Activated CD4-positive, alpha-beta T cell treated with anti-CD3 and anti-CD28 coated beads, Interleukin-2, amount 50 U/mL, for 48 hours (primary cell): ENCODE measurements around the gene SLC24A4.
A peak's percentile ranks its signal among the peaks of the same experiment; 100 is the strongest.
"Not testable (repeated sequence)": the region's sequence is repeated elsewhere in the genome, so short reads cannot be mapped to it uniquely, and the experiment has no call there.

Source experiments
- DNase-seq, 2 experiments: peaks; one replicate each; pipeline ENCODE4 v3.0.0-alpha.2; 2020

Gene SLC24A4

DNA sequence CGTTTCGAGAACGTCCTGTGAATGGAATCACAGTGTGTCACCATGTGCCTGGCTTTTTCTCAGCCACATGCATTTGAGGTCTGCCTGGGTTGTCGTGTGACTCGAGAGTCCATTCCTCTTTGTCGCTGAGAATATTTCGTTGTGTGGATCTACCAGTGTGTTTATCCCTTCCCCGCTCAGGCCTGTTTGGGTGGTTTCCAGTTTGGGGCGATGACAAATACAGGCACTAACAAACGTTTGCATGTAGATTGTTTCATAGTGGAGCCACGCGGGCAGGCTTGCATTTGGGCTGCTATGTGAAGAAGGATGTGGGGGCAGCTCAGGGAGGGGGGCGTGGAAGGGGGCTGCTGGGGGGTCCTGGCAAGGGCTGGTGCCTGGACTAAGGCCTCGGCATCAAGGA is 204.8 kb downstream of the SLC24A4 start:
- DNase-seq, result no peak

DNA sequence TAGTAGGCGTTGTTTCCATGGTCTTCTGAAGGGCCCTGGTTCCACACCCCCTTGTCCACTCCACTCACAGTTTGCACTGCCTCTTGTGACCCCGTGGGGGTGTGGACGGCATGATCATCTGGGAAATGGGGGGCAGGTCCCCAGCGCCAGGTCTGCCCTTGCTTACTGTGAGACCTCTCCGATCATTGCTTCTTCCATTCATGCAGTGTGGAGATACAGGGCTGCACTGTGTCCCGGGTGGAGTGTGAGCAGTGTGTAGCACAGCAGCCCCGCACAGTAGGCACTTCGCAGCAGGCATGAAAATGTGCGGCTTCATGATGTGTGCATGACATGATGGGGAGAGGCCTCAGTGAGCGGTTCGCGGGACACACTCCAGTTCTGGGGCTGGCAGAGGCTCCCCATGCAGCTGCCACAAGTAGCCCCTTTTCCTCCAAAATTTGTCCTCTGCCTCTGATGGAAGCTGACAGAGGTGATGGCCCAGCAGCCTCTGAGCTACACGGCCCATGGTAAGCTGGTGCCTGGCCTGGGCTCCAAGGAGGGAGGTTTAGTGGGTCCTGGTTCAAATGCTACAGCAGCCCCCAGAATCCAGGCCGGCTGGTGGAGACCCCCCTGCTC is 205.6 kb downstream of the SLC24A4 start:
- DNase-seq, result no peak

DNA sequence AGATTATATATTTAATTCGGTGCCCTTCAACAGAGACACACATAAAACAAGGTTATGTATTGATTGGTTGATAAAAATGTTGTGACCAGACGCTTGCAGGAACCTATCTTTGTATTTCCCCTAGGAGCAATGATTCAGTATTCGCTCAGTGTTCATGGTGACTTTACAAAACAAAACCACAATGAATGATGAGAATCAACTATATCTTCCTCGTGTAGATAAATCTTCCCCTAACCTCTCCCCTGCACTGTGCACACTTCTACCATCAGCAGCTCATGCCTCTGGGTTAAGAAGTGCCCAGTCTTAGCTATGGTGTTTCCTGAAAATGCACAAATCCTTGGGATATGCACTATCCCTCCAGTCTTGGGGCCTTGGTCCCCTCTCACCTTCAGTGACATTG is 206.9 kb downstream of the SLC24A4 start:
- DNase-seq, result no peak

DNA sequence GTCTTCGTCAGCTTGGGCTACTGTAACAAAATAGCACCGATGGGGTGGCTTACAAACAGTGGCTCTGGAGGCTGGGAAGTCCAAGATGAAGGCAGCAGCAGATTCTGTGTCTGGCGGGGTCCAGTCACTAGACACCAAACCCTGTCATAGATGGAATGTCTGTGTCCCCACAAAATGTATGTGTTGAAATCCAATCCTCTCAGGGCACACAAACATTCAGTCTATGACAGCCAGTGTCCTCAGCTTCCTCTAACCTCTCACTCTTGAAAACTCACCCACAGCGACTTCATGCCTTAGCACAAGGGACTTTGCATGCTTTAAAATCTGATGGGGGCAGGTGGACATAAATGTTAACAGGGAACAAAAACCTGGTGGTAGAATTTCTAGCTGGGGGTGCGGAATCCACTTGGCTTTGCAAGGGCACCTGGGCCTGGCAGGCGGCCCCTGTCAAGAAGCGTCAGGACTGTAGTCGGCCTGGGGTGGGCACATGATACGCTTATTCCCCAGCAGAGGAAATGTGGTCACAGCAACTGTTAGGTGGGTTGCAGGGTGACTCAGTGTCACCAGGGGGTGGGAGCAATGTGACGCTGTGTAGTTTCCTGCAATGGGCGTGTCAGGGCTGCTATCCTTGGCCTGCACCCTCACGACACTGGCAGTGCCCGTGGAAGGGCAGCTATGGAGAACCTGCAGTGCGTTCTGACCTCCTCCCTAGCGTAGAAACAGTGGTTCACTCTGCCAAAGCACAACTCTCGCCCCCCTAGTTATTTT is 208.3 kb downstream of the SLC24A4 start:
- DNase-seq, result peak in 1 of 2 experiments; percentile 32

DNA sequence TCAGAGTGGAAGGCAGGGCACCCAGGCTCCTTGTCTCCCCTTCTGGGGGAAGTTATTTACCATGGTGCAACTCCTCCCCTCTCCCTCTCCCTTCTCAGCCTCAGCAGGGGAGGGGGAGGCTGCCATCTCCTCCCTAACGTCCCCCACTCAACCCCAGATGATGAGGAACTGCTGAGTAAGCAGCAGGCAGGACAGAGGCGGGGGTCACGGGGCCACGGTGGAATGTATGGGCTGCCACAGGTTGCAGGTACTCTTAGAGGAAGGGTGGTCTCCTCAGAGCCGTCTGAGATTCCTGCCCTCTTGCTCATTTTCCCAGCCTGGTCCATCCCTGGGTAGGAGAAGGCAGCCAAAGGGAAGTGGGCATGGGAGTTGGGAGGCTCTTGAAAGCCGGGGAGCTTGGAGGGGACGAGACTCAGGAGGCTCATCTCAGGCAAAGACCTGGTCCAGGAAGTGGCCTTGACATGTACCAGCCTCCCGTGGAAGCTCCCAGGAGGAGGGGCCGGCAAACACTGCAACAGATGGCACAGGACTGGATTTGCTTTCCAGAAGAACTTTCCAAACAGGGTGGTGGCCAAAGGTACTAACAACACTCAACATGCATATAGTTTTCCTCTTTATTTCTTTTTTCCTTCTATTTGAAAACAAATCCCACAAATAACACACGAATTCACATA is 209.7 kb downstream of the SLC24A4 start:
- no peak for DNase-seq

DNA sequence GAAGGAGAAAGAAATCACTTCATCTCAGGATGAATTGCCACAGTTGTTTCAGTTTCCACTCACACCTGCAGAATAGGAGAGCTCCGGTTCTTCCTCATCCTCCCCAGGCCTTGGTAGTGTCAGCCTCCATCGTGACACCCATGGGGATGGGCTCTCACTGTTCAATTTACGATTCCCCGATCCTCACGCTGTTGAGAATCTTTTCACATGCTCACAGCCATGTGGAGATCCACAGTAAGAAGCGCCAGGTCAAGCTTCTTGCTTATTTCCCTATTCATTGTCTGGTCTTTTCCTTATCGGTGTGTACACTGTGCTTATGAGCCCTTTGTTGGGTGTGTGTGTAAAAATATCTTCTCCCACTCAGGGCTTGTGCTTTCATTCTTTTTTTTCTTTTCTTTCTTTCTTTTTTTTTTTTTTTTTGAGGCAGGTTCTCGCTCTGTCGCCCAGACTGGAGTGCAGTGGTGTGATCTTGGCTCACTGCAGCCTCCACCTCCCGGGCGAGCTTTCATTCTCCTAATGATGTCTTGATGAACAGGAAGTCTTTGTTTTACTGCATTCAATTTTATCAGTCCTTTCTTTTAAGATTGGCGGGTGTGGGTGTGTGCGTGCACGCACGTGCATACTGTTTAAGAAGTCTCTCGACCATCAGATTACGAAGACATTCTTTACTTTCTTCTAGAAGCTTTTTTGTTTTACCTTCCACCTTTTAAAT is 212.1 kb downstream of the SLC24A4 start:
- no peak for DNase-seq

DNA sequence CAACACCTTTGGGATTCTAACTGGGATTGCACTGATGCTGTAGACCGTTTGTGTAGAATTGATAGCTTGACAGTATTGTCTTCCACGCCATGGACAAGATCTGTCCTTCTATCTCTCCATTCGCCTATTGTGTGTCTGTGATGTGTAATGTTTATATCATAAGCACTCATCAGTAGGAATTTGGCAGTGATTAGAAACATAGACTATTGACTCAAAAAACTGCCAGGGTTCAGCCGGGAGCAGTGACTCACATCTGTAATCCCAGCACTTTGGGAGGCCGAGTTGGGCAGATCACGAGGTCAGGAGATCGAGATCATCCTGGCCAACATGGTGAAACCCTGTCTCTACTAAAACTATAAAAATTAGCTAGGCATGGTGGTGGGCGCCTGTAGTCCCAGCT is 213.3 kb downstream of the SLC24A4 start:
- DNase-seq, result not testable (repeated sequence)

DNA sequence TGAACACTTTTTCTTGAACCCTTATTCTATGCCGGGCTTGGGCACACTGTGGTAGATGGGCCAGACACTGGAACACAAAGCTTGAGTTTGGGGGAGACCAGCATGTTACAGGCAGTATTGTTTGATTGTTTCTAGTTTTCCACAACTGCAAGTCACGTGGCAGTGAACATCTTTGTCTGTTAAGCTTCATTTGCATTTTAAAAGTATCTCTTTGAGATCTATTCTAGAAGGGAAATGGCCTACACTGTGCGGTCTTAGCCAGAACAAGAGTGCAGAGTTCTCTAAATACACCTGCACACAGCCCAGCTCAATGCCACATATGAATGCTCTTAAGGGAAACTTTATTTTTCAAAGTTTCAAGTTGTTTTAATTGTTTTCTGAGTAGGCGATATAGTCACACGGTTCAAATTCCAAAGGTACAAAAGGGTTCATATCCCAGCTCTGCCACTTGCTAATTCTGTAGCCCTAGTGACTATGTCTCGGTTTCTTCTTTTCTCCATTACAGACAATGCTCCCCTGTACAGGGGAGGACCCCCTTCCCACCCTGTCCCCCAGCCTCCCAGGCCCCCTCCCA is 215.5 kb downstream of the SLC24A4 start:
- no peak for DNase-seq

DNA sequence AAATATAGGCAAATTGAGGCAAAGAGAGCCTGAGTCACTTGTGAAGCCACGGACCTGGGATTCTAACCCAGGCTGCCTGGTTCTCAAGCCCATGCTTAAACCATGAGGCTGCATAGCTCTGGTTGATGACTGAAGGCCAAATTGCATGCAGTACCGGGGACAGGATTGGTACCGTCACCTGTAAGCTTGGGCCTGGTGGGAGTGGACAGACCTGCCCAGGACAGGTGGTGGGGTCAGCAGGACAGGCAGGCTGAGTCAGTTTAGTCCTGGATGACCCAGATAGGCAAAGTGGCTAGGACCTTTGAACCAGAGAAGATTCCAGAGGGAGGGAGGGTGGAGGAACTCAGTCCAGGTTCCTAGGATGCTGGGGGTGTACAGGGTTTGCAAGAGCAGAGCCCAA is 216.5 kb downstream of the SLC24A4 start:
- DNase-seq, result no peak

DNA sequence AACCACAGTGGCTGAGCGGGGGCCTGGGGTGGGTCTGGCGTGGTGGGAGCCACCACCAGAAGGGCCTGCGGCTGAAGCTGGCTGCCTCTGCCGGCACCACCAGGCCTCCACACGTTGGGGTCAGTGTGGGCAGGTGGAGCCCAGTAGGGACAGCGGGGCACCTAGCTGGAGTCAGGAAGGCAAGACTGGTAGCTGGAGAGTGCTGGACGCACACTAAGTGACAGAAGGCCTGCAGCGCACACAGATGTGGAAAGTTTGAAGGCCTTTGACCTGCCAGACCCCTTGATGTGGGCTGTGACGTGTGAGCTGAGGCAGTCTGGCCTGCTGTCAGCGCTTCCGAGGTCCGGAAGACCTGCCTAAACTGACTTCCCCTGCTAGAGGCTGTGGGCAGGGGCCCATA is 216.9 kb downstream of the SLC24A4 start:
- no peak for DNase-seq

DNA sequence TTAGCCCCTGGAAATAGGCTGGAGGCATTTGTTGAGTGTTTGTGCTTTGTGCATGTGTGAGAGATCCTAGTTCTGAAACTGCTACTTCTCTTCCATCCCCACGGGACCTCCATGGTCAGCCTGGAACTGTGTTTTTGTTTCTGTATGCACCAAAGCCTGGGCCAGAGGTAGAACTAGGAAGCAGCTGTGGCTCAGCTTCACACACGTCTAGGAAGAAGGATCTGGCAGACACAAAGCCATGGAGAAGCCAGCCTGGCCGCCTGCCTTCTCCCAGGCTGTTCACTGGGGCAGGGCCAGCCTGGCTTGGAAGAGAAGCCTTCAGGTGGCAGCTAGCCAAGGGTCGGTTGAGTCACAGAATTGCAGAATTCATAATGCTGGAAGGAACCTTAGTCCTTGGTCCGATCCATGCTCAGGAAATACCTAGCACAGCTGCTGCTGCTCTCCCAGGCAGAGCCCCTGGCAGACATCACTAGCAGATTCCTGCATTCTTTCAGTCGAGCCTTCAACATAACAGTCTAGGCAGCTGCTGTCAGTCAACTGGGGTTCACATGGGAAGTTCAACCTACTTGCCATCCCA is 217.6 kb downstream of the SLC24A4 start:
- DNase-seq, result no peak

DNA sequence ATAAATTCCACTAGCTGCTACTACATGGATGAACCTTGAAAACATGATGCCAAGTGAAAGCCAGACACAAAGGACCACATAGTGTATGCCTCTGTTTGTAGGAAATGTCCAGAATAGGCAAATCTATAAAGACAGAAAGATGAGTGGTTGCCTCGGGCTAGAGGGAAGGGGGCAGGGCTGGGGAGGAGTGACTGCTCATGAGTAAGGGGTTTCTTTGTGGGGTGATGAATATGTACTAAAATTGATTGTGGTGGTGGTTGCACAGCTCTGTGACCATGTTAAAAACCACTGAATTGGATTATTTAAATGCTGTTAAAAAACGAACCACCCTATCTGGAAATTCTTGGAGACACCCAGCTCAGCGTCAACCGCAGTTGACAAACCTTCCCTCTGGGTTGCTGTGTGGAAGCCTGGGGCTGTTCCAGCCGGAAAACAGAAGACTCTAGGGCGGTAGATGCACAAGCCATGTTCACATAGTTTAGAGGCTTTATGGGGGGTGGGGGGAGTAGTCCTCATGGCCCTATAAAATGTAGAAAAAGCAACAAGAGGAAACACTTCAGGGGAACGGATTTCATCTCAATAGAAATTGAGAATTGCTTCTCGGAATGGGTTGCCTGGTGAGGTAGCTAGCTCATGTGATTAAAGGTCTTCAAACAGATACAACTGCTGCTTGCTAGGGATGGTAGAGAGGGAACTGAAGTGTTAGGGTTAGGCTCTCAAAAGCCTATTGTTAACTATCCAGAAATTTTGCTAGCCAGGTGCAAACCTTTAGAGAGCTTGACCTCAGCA is 220.0 kb downstream of the SLC24A4 start:
- DNase-seq, result no peak

DNA sequence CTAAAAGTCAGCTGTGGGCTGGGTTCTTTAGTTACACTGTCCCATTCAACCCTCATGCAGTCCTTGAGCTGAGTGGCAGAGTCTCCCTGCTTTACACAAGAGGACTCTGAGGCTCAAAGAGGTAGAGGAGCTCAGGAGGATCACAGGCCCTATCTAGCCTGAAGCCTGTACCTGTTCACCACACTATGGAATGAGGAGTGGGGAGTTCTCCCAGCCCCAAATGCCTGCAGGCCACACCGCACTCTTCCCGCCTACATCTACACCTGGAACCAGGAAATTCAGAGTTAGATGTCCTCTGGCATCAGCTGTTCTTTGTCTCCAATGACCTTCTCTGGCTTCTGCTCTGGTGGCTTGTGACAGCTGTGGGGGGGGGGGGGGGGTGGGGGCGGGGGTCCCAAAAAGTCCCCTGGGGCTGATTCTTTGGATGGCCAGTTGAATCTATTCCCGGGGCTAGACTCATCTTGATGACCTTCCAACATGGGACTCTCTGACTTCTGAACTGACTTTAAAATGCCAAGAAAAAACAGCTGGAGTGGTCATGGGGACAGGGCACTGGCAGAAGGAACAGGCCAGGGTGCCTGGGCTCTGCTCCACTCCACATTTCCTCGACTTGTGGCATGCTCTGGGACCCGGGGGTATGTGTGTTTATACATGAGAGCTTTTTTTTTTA is 221.2 kb downstream of the SLC24A4 start:
- DNase-seq, result no peak

DNA sequence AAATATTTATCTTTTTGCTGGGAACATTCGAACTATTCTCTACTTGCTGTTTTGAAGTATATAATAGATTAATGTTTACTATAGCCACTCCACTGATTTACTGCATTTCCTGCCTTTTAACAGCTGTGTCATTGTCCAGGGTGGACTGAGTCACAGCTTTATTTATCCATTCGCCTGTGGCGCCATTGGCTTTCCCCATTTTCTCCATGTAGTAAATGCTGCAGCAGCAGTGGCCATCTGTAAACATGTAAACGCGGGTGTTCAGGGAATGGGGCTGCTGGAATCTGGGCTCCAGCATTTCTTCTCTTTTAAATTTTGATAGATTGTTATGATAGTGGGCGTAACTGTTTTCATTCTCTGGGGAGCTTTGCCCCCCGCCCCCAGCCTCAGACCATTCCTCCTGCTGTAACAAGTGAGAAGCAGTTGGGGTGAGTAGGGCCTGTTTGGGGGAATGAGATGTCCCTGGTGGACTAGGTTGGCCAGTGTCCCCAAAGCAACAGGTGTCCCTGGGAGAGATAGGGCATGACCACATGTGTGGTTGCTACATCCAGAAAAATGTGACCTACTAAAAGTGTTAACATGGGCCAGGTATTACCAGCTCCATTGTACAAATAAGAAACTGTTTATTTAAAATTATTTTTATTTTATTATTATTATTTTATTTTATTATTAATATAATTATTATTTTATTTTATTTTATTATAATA is 223.5 kb downstream of the SLC24A4 start:
- no peak for DNase-seq

DNA sequence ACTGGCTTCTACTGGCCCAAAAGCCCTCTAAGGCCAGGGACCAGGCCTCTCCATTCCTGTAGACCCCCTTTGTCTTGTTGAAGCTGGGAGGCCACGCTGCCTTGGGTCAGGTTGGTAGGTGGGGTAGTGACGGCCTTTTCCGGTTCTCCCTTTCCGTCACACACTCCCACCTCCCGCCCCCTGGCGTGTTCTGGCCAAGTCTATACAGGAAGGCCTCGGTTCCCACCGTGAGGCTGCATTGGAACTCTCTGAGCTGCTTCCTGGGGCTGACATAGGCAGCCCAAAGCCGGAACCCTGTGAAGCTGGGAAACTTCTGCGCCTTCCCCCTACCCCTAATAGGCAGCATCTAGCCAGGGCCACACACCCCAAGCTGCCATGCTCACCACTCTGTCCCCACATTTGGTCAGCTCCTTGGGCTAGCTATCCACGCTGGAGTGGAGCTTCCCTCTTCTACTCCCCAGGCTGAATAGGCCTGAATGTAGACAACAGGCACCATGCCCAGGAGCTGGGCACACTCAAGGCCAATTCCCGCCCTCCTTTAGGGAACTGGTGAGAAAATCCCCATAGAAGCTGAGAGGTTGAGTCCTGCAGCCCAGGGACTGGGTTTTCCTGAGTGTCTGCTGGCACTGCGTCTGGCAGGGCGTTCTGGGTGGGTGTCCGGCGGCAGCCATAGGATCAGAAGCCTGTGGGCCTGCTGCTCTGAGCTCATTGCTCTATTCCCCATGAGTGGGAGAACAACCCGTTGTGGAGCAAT is 226.3 kb downstream of the SLC24A4 start:
- DNase-seq, result no peak

DNA sequence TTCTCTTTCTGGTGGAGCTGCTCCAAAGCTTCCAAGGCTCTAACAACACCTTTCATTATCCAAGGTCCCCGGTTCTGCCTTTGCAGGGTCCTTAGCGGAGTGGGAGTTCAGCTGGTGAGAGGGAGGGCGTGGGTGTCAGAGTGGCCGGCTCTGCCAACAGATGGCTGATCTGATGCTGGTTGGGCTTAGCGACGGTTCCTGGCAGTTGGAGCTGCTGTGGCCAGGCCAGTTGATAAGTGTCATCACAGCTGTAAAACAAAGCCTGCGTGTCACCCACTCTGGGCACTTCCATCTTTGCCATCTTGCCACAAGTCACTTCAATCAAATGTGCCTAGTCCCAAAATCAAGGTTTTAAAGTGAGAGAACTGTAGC is 226.9 kb downstream of the SLC24A4 start:
- DNase-seq, result no peak
